Stimulated activated CD4-positive, alpha-beta T cell treated with anti-CD3 and anti-CD28 coated beads, Interleukin-12 subunit alpha, Interleukin-12 subunit beta, amount 100 ng/mL, for 48 hours (primary cell): ENCODE results near the gene HLF.

Experiments
- DNase-seq, 3 donors: peaks; one replicate each; pipeline ENCODE4 v3.0.0-alpha.2; 2020; ENCODE audit warnings: low read depth in 2 of 3, low spot score in 1 of 3

HLF gene

GRCh38 chr17:55274355-55275255, 9.8 kb downstream of the HLF start:
- no peak for DNase-seq

DNA sequence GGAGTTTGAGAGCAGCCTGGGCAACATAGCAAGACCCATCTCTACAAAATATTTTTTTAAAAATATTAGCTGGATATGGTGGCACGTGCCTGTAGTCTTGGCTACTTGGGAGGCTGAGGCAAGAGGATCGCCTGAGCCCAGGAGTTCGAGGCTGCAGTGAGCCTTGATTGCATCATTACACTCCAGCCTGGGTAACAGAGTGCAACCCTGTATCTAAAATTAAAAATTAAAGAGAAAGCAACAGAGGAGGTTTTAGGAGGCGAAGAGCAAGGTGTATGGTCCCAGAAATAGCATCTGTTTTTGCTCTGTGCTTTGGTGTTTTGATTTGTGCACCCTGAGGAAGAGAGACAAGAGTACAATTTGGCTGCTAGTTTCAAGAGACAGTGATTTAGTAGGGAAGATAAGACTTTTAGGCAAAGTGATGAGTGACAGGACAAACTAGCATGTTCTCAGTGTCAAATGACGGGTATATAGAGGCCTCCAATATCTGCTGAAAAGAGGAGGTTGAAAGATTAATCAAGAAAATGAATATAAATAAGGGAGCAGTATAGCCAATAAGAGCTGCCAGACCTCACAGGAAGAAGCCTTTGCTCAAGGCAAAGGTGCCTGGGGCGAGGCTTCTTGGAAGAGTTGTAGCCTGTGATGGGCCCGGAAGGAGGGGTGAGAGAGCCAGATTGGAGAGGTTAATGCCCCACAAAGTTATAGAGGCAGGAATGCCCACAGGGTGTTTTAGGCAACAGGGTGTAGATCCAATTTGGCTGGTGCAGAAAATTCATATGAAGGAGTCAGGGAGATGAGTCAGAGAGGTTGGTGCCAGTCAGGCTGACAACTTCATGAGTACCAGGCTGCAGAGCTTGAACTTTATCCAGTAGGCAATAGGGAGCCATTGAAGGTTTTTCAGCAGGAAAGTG, 11.4 kb downstream of the HLF start:
- no peak for DNase-seq

DNA sequence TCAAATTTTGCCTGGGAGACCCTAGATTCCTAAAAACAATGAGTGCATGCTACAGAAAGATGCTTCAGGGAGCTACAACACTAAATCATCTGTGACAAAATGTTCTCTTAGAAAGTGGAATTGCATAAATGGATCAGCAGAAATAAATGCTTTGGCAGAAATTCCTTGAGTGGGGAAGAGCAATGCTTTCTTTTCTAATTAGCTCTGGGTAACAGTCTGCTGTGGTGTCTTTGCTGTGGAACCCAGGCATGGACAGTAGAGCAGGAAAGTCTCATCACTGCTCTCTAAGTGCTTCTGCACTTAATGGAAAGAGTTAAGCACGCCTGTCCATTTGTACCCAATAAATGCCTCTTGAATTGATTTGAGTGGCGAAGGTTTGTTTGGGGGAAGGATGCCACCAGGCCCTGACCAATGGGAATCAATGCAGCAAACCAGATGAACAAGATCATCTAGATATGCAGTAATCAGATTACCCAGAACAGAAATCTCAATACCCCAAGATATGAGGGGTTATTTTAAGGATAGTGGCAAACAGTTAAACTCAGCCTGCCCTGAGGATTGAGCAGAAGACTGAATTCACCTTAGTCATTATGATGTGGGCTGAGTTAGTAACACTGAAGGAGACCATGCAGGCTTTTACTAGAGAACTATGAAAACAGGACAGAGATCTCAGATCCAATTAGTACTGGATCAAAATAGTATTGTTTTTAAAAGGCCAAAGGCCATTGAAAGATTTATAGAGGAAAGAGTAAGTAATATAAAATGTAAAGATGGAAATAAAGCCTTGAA, 13.6 kb downstream of the HLF start:
- no peak for DNase-seq

GRCh38 chr17:55279203-55279602, 14.4 kb downstream of the HLF start:
- no peak for DNase-seq

GRCh38 chr17:55279788-55280187, 15.0 kb downstream of the HLF start:
- DNase-seq: no peak

DNA sequence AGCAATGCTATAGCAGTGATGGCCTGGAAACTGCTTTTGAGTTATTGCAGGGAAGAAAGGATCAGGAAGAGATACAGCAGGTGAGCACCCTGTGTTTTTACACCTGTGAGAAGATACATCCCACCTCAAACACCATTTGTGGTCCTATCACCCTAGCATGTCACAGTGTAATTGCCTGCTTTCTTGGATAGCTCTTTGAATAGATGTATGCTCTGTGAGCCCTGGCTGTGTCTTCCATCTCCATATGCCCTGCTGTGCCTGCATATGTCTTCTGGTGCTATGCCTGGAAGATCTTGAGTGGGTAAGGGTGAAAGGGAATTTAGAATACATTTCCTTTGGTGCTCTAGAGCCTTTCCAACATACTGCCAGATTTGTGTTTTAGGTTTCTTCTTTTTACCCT, 15.5 kb downstream of the HLF start:
- no peak for DNase-seq

- DNase-seq: no peak
Observed at GRCh38 chr17:55281649-55282378, 17.1 kb downstream of the HLF start.

DNA sequence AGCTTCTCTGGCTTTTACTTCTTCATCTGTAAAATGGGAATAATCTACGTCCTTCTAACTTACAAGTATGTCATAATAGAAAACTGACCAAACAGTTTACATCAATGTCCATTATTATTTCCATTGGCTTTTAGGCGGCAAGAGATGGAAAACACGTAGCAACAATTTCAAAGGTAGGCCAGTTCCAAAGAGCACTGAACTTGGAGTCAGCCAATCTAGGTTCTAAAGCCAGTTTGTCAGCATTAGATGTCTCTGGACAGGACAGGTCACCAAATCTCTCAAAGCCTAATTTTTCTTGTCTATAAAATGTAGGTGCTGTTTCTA, 17.6 kb downstream of the HLF start:
- DNase-seq: no peak

DNA sequence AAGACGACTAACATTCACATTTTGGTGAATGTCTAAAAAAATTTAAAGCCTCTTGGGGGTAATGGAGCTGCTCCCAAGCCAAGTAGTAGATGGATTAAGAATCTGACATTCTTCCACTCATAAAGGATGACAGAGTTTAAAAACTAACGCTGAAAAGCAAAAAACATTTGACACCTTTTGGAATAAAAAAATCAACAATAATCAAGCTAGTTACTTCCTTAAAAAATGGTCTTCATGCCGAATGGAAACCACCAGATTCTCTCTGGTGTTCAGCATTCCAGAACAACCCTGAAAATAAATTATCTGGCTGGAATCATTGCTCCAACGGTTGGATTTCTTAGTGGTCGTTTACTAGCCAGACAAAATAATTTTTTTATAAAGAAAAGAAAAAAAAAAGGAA, 18.0 kb downstream of the HLF start:
- no peak for DNase-seq

DNA sequence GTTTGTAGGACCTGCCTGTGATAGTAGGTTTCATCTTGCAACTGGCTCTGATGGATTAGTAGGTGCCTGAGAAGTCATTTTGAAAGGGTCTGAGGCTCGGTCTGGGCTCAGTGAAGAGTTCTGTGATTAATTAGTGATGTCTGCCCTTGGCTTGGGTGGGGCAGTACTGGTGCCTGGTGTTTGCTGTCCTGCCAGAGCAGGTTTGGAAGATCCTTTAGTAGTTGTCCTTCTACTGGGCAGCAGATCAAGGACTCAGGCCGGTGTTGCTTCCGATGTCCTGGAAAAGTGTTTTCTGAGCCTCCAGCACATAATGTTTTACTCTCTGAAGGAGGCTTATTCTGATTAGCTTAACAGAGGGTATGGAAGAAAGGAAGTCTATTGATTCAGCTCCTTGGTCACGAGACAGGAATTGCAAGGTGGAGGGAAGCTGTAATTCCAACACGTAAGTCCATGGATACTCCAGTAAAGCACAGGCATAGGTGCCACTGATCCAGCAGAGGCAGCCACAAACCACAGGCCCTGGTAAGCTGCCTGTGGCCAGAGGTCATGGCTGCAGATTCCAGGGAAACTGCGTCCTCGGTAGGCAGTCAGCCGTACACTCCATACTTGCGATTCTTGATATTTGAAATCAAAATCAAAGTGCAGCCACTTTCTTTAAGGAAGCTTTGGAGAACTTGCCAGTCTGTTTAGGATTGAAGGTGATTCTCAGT, 18.7 kb downstream of the HLF start:
- no peak for DNase-seq

GRCh38 chr17:55284001-55284884, 19.5 kb downstream of the HLF start:
- no peak for DNase-seq

GRCh38 chr17:55284944-55285339, 20.2 kb downstream of the HLF start:
- no peak for DNase-seq

- DNase-seq: no peak
Observed at GRCh38 chr17:55285340-55286301, 20.9 kb downstream of the HLF start.

- DNase-seq: no peak
Observed at GRCh38 chr17:55286681-55287589, 22.2 kb downstream of the HLF start.

GRCh38 chr17:55288356-55289105, 23.8 kb downstream of the HLF start:
- no peak for DNase-seq

DNA sequence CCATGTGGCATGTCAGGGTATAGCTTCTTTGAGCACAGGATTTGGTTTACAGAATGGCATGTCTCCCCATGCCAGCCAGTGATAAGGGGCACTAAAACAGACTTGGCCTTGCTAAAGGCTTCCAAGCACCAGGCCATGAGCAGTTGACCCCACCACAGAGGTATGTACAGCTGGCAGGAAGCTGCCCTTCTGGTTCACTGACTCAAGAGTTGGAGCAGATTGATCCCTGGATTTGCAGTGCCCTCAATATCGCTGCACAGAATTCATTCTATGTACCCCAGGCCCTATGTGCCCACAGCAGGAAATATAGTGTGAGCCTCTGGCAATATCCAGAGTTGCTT, 24.3 kb downstream of the HLF start:
- no peak for DNase-seq
